Amygdala (tissue), 56 donors: ENCODE data around the gene GDPD5.

Source experiments
- DNase-seq, 56 donors: peaks; one replicate each; lab custom pipeline; 2025; lab: John Stamatoyannopoulos, UW

The GDPD5 gene

GRCh38 chr11:75450826-75451821, 74.6 kb downstream of the GDPD5 start:
- DNase-seq, result no peak

GRCh38 chr11:75450236-75450635, 75.5 kb downstream of the GDPD5 start:
- DNase-seq, result no peak

GRCh38 chr11:75449776-75450175, 76.0 kb downstream of the GDPD5 start:
- no peak for DNase-seq

- no peak for DNase-seq
These were observed 76.5 kb downstream of the GDPD5 start for GRCh38 chr11:75449271-75449670.

GRCh38 chr11:75447415-75447814, 78.3 kb downstream of the GDPD5 start:
- DNase-seq, result no peak

- DNase-seq, result peak in 42 of 56 donors; percentile 13 to 82 (median 44)
These were observed 80.3 kb downstream of the GDPD5 start for GRCh38 chr11:75445315-75445953.

- no peak for DNase-seq
These were observed 82.7 kb downstream of the GDPD5 start for GRCh38 chr11:75443043-75443442.

GRCh38 chr11:75442161-75442885, 83.4 kb downstream of the GDPD5 start:
- no peak for DNase-seq

- peak in 3 of 56 donors; percentile 8 to 29 (median 9) for DNase-seq
These were observed 84.0 kb downstream of the GDPD5 start for GRCh38 chr11:75441804-75442132.

GRCh38 chr11:75440960-75441803, 84.6 kb downstream of the GDPD5 start:
- DNase-seq, result no peak

- no peak for DNase-seq
These were observed 86.1 kb downstream of the GDPD5 start for GRCh38 chr11:75439495-75440120.

- no peak for DNase-seq
These were observed 86.7 kb downstream of the GDPD5 start for GRCh38 chr11:75439026-75439425.

GRCh38 chr11:75437966-75438659, 87.6 kb downstream of the GDPD5 start:
- no peak for DNase-seq

- DNase-seq, result no peak
These were observed 88.9 kb downstream of the GDPD5 start for GRCh38 chr11:75436806-75437205.

GRCh38 chr11:75435571-75435925, 90.2 kb downstream of the GDPD5 start:
- no peak for DNase-seq

- DNase-seq, result no peak
These were observed 90.7 kb downstream of the GDPD5 start for GRCh38 chr11:75434886-75435570.

GRCh38 chr11:75434051-75434450, 91.7 kb downstream of the GDPD5 start:
- no peak for DNase-seq

GRCh38 chr11:75433443-75433842, 92.3 kb downstream of the GDPD5 start:
- no peak for DNase-seq

- DNase-seq, result peak in 33 of 56 donors; percentile 10 to 71 (median 34)
These were observed 92.8 kb downstream of the GDPD5 start, which contains the start of gene KLHL35 for GRCh38 chr11:75432911-75433321. Gene KLHL35 (minus strand): TSS chr11:75433203. CDS start chr11:75430629, 2,574 bp downstream.
